ENCODE results near the gene F11.
"Not testable (repeated sequence)": the region's sequence is repeated elsewhere in the genome, so short reads cannot be mapped to it uniquely, and the experiment has no call there.

Gene F11

GRCh38 chr4:186298031-186298647, 32.1 kb downstream of the F11 start:
- DNase-seq (ENCODE audit: low spot score), result no peak

- no peak for DNase-seq (ENCODE audit: low spot score)
Measured at GRCh38 chr4:186299291-186299690, 33.3 kb downstream of the F11 start.

GRCh38 chr4:186300659-186301390, 34.8 kb downstream of the F11 start:
- no peak for DNase-seq (ENCODE audit: low spot score)

DNA sequence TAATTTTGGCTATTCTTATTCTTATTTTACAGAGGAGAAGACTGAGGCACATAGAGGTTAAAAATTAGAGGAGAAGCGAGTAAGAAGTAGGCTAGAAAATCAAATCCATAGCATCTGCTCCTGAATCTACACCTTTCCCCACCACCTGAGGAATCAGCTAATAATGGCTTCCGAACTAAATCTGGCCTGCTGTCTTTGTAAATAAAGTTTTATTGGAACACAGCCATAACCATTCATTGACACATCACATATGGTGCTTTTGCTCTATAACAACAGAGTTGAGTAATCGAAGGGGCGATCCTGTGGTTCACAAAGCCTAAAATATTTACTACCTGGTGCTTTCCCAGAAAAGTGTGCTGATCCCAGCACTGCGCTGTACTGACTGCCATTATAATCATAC, 38.2 kb downstream of the F11 start:
- DNase-seq (ENCODE audit: low spot score), result no peak

GRCh38 chr4:186304866-186305505, 39.0 kb downstream of the F11 start:
- no peak for DNase-seq (ENCODE audit: low spot score)

DNA sequence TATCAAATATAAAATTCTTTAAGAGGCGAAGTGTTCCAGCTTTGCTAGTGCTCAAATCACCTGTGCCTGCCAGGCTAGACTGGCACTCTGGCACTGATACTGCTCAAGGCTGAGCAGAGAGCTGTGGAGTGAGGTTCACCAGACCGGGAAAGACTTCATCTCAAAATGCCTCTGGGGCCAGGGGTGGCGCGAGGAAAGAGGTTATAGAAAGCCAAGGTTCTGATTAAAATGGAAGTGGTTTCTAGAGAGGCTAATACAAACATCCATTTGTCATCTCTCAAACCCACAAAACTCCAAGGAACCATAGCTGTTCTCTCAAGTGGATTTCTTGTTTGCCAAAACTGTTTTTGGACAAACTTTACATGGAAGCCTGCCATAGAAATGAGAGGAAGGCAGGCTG, 41.5 kb downstream of the F11 start:
- no peak for DNase-seq (ENCODE audit: low spot score)

DNA sequence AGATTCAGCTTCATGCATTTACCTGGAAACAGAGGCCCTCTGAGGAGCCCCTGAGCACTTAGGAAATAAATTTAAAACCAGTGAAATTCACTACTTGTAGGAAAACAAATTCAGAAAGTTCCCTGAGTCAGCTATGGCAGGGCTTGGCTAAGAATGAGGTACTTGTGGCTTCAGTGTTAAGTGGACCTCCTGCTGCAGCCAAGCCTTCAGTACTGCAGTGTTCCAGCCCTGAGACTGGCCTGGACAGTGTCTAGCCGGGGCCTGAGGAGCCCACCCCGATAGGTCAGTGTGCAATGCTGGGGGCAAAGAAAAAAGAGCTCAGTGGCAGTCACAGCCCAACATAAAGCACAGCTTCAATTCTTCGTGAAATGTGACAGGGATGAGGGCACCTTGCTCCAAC, 41.9 kb downstream of the F11 start:
- no peak for DNase-seq (ENCODE audit: low spot score)

DNA sequence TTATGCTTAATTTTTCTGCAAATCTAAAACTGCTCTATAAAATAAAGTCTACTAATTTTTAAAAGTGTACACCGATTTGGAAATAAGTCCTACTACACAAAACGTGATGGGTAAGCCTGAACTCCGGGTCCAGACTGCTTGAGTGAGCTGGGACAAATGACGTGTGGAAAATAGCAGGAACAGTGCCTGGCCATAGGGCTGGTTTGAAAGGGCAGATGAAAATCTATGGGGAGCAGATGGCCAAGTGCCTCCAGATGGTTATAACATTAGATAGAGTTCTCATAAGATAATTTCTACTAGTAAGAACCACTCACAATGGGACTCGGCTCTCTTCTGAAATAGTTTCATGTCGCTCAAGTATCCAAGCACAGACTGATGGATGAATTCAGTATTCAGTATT, 52.5 kb downstream of the F11 start:
- no peak for DNase-seq (ENCODE audit: low spot score)

DNA sequence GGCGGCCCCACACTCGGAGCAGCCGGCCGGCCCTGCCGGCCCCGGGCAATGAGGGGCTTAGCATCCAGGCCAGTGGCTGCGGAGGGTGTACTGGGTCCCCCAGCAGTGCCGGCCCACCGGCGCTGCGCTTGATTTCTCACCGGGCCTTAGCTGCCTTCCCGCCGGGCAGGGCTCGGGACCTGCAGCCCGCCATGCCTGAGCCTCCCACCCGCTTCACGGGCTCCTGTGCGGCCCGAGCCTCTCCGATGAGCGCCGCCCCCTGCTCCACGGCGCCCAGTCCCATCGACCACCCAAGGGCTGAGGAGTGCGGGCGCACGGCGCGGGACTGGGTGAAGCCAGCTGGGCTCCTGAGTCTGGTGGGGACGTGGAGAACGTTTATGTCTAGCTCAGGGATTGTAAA, 58.7 kb downstream of the F11 start:
- DNase-seq (ENCODE audit: low spot score), result not testable (repeated sequence)

GRCh38 chr4:186326391-186326790, 60.4 kb downstream of the F11 start:
- no peak for DNase-seq (ENCODE audit: low spot score)

DNA sequence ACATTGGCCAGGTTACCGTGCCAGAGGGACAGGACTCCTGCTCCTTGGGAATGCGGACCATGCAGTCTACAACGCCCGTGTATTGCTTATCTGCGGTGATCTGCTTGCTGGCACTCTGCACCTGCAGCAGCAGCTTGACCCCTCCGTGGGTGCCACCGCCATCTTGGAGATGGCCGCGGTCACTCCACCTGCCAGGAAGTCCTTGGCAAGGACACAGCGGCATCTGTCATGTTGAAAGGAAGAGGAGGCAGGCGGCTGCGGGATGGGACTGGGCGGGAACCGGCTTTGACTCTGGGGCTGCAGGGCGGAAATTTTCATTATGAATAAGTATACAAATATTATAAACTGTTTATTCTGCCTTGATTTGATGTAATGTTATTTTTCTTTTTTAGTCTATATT, 63.4 kb downstream of the F11 start:
- DNase-seq (ENCODE audit: low spot score), result no peak

DNA sequence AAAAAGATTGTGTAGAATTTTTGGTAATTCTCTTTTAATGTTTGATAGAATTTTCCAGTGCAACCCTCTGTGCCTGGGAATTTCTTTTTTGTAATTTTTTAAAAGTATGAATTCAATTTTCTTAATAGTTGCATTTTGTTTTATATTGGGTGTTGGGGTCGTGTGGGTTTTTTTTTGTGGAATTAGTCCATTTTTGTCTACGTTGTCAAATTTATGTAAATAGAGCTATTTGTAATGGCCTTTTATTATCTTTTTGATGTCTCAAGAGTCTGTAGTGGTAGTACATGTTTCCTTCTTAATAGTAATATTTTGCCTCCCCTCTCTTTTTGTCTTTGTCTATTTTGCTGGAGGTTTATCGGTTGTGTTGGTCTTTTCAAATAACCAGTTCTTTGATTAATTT, 64.4 kb downstream of the F11 start:
- no peak for DNase-seq (ENCODE audit: low spot score)

- DNase-seq (ENCODE audit: low spot score), result no peak
Measured at GRCh38 chr4:186335793-186336192, 69.8 kb downstream of the F11 start.

Measured in kidney capillary endothelial cell (primary cell).